IPS DF 19.7 (cell line): ENCODE data around the gene FARSB.
A peak's percentile ranks its signal among the peaks of the same experiment; 100 is the strongest.
"Not testable (repeated sequence)": the region's sequence is repeated elsewhere in the genome, so short reads cannot be mapped to it uniquely, and the experiment has no call there.

Experiments
- DNase-seq: peaks from one replicate; pipeline ENCODE4 v3.0.0-alpha.2; 2013; ENCODE audit warnings: low read depth, low spot score

Gene FARSB

GRCh38 chr2:222655787-222656525 is at the start of gene FARSB:
Gene FARSB (minus strand): TSS chr2:222656092. CDS start chr2:222656073, 19 bp downstream.
- peak; percentile 74 for DNase-seq

- no peak for DNase-seq
These were observed 48.0 kb upstream of the FARSB start for GRCh38 chr2:222703886-222704285.

DNA sequence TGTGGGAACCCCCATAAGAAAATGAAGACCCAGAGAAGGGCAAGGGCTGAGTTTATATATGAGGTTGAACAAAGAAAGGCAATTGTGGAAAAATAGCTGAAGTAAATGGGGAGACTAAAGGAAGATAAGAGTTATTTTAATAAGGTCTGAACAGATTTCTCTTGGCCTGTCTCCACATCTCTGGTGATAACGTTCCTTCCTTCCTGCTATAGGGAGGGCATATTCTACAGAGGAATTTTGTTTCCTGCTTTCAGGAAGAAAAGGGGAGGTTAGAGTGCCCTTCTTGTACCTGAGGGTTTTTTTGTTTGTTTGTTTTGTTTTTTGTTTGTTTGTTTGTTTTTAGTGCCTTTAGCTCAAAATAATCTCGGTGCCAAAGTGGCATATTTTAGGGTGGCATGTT is 47.2 kb upstream of the FARSB start:
- no peak for DNase-seq

GRCh38 chr2:222701721-222702131 is 45.8 kb upstream of the FARSB start:
- no peak for DNase-seq

DNA sequence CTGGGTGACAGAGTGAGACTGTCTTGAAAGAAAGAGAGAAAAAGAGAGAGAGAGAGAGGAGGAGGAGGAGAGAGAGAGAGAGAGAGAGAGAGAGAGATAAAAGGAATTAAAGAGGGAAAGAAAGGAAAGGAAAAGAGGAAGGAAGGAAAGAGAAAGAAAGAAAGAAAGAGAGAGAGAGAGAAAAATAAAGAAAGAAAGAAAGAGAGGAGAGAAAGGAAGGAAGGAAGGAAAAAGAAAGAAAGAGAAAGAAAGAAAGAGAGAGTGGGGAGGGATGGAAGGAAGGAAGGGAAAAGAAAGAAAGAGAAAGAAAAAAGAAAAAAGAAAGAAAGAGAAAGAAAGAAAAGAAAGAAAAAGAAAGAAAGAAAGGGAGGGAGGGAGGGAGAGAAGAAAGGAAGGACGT is 45.3 kb upstream of the FARSB start:
- no peak for DNase-seq

GRCh38 chr2:222698276-222698675 is 42.4 kb upstream of the FARSB start:
- no peak for DNase-seq

DNA sequence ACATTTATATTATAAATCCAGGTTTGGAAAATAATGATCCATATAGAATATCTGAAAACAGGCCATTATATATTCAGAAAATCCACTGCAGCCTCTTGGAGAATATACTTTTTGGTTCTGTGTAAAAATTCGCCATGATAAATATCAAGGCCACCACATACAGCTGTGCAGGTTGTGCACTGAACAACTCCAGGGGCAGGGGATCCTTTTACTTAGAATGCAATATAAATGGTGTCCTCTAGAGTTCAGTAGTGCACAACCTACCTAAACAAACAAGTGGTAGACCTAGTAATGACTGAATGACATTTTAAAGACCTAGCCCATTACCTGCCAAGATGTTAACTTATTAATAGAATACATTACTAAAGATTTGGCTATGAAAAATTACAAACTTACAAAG is 37.9 kb upstream of the FARSB start:
- no peak for DNase-seq

- not testable (repeated sequence) for DNase-seq
These were observed 37.5 kb upstream of the FARSB start for GRCh38 chr2:222693413-222693812.

DNA sequence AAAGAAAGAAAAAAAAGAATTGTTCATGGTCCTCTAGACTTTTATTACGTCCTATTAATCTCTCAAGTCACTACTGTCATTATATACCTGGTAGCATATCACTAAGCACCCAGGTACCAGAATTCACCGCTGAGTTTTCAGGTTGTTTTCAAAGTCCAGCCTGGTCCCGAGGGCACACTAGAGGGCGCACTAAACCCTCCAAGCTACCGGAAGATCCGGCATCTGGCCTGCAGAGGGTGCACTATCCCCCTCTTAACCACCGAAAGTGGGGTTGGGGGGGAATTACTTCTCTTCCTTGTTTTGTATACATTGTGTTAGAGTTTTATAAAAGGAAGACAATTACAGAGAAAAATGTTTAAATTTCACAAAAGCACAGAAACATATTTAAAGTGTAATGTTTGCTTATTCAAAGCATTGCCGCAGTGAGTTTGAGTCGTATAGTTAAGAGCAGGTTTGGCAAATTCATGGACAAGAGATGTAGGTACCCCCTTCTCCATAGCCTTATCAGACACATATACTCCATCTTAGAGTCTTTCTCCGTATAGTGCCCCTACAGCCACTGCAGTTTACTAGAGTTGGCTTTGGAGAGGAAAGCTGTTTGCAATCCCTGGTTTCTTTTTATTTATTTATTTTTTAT is 34.8 kb upstream of the FARSB start:
- DNase-seq: no peak

DNA sequence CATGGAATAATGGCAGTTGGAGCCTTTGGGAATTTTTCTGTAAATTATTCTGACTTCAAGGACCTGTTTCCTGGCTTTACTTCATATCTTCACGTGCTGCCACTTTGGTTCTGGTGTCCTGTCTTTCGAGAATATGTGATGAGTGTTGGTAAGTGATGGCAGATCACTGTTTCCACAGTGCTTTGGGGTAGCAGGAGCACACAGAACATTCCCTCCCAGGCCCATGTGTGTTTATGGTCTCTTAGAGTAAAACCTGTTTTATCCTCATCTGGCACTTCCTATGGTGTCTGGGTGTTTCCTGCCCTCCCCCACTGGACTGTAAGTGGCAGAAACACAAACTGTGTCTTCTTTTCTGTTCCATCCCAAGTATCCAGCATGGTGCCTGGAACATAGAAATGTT is 33.4 kb upstream of the FARSB start:
- DNase-seq: no peak

- DNase-seq: no peak
These were observed 33.0 kb upstream of the FARSB start for GRCh38 chr2:222688917-222689316.

- no peak for DNase-seq
These were observed 30.3 kb upstream of the FARSB start for GRCh38 chr2:222686086-222686750.

DNA sequence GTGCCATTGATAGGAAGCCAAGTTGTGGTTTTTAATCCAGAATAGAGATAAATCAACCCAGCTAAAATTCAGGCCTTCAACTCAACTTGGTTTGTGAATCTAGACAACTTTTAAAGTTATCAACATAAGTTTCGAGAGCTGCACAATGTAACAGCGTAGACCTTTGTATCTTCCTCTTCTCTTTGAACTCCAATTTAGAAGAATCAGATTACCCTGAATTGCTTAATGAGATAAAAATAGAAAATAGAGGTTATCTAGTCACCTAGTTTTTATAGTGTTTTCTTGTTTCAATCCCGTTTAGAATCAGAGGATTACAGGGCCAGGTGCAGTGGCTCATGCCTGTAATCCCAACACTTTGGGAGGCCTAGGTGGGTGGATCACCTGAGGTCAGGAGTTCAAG is 27.9 kb upstream of the FARSB start:
- DNase-seq: no peak

DNA sequence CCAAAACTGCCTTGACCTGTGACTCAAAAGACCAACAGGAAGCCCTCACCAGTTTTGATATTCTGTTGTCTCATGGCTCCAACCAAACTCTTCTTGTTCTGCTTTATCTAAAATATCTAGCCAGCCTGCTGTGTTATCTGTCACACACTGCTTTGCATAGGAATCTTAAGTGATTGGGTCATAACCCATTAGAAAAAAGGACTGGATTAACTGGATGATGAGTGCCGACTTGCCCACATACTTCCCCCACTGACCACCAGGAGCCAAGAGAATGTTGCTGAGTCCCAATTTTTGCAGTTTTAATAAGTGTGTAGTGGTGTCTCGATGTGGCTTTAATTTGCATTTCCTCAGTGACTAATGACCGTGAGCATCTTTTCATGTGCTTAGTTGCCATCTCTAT is 22.1 kb upstream of the FARSB start:
- no peak for DNase-seq

DNA sequence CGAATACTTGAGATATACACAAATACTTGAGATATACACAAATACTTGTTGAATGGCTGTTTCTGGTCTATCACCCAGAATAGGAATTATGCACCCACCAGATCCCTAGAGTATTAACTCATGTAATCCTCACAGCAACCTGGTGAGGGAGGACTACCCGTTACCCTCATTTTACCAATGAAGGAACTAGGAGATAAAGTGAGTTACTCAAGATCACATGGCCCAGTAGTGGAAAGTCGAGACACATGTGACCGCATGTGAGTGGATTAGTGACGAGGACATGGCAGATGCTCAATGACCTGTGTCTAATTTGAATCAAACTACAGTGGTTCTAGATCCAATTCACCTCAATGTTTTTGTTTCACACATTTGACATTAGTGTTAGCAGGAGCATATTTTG is 18.0 kb upstream of the FARSB start:
- DNase-seq: no peak

DNA sequence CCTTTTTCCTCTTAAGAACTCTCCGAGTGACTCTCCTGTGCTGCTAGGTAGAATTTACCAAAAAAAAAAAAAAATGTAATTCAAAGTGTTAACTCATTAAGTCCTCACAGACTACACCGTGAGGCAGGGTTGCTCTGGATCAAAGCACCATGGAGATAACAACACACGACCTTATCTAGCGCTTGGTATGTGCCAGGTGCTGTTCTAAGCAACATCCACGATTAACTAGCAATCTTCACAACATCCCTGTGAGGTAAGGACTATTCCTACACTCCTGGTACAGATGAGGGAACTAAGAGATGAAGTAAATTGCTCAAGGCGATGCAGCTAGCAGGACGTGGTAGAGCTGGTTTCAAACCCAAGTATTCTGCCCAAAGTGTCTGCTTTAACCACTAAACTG is 17.4 kb upstream of the FARSB start:
- no peak for DNase-seq

GRCh38 chr2:222672068-222672401 is 16.1 kb upstream of the FARSB start:
- no peak for DNase-seq

GRCh38 chr2:222671259-222672067 is 15.6 kb upstream of the FARSB start, which contains the start of gene MOGAT1:
Gene MOGAT1 (plus strand): TSS chr2:222671658. CDS start chr2:222671786, 128 bp downstream.
- no peak for DNase-seq

DNA sequence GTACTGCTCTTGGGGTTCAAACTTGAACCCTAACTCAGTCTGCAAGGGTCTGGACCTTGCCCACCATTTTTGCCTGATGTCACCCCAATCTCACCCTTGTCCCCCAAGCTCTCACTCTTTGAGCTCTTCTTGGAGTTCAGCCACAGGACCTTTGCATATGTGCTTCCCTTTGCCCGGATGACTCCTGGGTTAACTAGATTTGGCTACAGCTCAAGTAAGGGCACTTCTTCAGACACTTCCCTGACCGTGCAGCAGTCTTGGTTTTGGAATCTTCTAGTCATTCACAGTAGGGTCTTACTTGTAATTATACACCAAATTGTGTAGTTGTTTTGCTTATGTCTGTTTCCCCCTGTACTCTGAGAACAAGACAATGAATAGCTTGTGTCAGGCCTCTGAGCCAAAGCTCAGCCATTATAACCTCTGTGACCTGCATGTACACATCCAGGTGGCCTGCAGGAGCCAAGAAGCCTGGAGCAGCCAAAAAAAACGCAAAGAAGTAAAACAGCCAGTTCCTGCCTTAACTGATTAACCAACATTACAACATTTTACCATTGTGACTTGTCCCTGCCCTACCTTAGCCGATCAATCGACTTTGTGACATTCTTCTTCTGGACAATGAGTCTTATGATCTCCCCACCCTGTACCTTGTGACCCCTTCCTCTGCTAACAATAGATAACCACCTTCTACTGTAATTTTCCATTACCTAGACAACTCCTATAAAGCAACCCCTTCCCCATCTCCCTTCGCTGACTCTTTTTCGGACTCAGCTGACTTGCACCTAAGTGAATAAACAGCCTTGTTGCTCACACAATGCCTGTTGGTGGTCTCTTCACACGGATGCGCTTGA is 14.5 kb upstream of the FARSB start:
- no peak for DNase-seq

DNA sequence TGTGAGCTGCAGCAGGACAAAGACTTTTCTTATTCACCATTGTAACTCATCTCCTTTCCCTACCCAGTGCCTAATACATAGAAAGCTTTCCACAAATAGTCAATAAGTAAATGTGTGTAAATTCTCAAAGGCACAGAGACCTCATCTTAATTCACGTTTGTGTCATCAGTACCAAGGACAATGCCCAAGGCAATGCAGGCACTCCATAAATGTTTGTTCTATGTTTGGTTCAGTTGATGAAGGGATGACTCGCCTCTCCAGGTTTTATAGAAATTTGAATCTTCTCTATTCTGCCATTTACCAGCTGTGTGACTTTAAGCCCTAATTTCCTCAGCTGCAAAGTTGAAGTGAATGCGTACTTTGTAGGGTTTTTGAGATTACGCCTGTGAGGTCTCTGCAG is 13.5 kb upstream of the FARSB start:
- no peak for DNase-seq

DNA sequence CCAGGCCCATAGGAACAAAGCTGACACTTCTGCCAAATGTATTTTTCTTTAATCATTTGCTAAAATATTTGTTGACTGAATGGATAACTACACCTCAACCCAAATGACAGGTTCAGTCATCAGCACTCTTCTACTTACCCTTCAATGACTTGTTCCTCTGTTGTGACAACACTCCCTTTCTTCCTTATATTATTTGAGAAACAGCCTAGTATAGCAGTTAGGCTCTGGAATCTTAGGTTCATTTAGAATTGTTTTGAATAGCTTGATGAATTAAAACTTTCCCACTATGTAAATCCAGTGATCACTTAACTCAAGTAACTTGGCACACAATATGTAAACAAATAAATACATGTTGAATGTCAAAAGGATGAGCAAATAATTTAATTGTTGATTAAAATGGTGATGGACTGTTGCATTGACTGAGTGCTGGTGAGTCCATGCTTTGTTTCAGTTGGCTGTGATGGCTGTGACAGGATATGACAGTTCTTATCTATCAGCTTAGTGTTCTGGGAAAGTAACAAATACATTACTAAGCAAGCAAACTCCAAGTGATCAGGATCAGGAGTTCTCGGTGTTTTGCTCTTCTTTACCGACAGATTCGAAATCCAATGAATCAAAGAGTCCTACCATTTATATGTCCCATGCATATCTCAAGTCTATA is 12.7 kb upstream of the FARSB start:
- DNase-seq: no peak
